BLaER1 treated with 17β-estradiol and CSF1 and Interleukin-3, amounts not matched to agents 10 nM and 100 nM (cell line): ENCODE results near the gene B3GAT1.

Experiments used
- H3K27ac ChIP-seq, 11 experiments: shearing (Covaris generic); formaldehyde crosslinking; 2 replicates each; pipeline ENCODE4 v1.8.1; 2022
- H3K27me3 ChIP-seq, 11 experiments: shearing (Covaris generic); formaldehyde crosslinking; 2 replicates each; pipeline ENCODE4 v1.8.1; 2022
- H3K36me3 ChIP-seq, 11 experiments: shearing (Covaris generic); formaldehyde crosslinking; 2 replicates each; pipeline ENCODE4 v1.8.1; 2022
- H3K4me1 ChIP-seq, 10 experiments: shearing (Covaris generic); formaldehyde crosslinking; 2 replicates each; pipeline ENCODE4 v1.8.1; 2022
- H3K4me2 ChIP-seq, 11 experiments: shearing (Covaris generic); formaldehyde crosslinking; 2 replicates each; pipeline ENCODE4 v1.8.1; 2022
- H3K4me3 ChIP-seq, 10 experiments: shearing (Covaris generic); formaldehyde crosslinking; 2 replicates each; pipeline ENCODE4 v1.8.1; 2022
- H3K9ac ChIP-seq, 11 experiments: shearing (Covaris generic); formaldehyde crosslinking; 2 replicates each; pipeline ENCODE4 v1.8.1; 2022
- H3K9me3 ChIP-seq, 11 experiments: shearing (Covaris generic); formaldehyde crosslinking; replicated peaks in 1 of 11; 2 replicates each; pipeline ENCODE4 v1.8.1; 2022
- H4K20me1 ChIP-seq, 11 experiments: shearing (Covaris generic); formaldehyde crosslinking; 2 replicates each; pipeline ENCODE4 v1.8.1; 2022
- Cebpa-rat ChIP-seq, 11 experiments: shearing (Covaris generic); IDR thresholded peaks; 2 replicates each; pipeline ENCODE4 v1.8.1; 2022

Gene B3GAT1

GRCh38 chr11:134356656-134357544, 55.1 kb downstream of the B3GAT1 start:
- H3K27ac ChIP-seq = no peak overlapping the region
- peaks cover 11 to 19% (median 16%) of the 10 kb centered on the region in 10 experiments for H3K4me1 ChIP-seq
- H3K9ac ChIP-seq = no peak overlapping the region
- no peaks in the 10 kb centered on the region for H3K36me3 ChIP-seq
- H3K27me3 ChIP-seq = peaks cover 0 to 21% (median 10%) of the 10 kb centered on the region in 11 experiments; a peak in 15 of 22 replicates
- no peak for TF ChIP-seq Cebpa-rat (IDR thresholded peaks at IDR 0.05)
- H3K9me3 ChIP-seq = peaks cover 4 to 14% (median 11%) of the 10 kb centered on the region in 11 experiments; a peak in 14 of 22 replicates
- no peak overlapping the region for H3K4me3 ChIP-seq
- H3K4me2 ChIP-seq = no peak overlapping the region
- peaks cover 0 to 27% (median 4%) of the 10 kb centered on the region in 11 experiments; a peak in 7 of 22 replicates for H4K20me1 ChIP-seq

GRCh38 chr11:134355656-134356055, 56.4 kb downstream of the B3GAT1 start:
- Histone ChIP-seq H3K9ac (no peak overlapping the region), H3K4me2 (peak overlapping the region in 3 of 11 experiments; percentile 24 to 49 (median 40); a peak in 5 of 22 replicates), H3K27me3 (peaks cover 0 to 9% (median 0%) of the 10 kb centered on the region in 11 experiments; a peak in 3 of 22 replicates), H3K4me3 (no peak overlapping the region), H3K36me3 (no peaks in the 10 kb centered on the region), H3K9me3 (peaks cover 4 to 14% (median 11%) of the 10 kb centered on the region in 11 experiments; a peak in 14 of 22 replicates), H3K27ac (no peak overlapping the region), H4K20me1 (peaks cover 0 to 15% (median 0%) of the 10 kb centered on the region in 11 experiments; a peak in 1 of 22 replicates), H3K4me1 (peaks cover under 1 to 11% (median 5%) of the 10 kb centered on the region in 10 experiments; a peak in 10 of 20 replicates)
- no peak for TF ChIP-seq Cebpa-rat (IDR thresholded peaks at IDR 0.05)

GRCh38 chr11:134355136-134355535, 56.9 kb downstream of the B3GAT1 start:
- Histone ChIP-seq H4K20me1 (peaks cover 0 to 14% (median 0%) of the 10 kb centered on the region in 11 experiments; a peak in 1 of 22 replicates), H3K27me3 (peaks cover 0 to 5% (median 0%) of the 10 kb centered on the region in 11 experiments; a peak in 2 of 22 replicates)
- no peak for TF ChIP-seq Cebpa-rat (IDR thresholded peaks at IDR 0.05)

GRCh38 chr11:134352111-134352510, 59.9 kb downstream of the B3GAT1 start:
- no peak for TF ChIP-seq Cebpa-rat (IDR thresholded peaks at IDR 0.05)
- Histone ChIP-seq H3K27ac (no peak overlapping the region), H3K4me3 (no peak overlapping the region), H3K4me1 (peaks cover 8 to 21% (median 14%) of the 10 kb centered on the region in 10 experiments; a peak in 17 of 20 replicates), H4K20me1 (0 out of 22 replicates have a peak, but pooled peaks cover 0 to 3% (median 0%) of the 10 kb centered on the region in 11 experiments), H3K36me3 (no peaks in the 10 kb centered on the region), H3K9me3 (peaks cover 4 to 14% (median 11%) of the 10 kb centered on the region in 11 experiments; a peak in 14 of 22 replicates), H3K4me2 (no peak overlapping the region), H3K9ac (no peak overlapping the region), H3K27me3 (no peaks in the 10 kb centered on the region)

More at GRCh38 chr11:134355136-134355535, 56.9 kb downstream of the B3GAT1 start:
- Histone ChIP-seq H3K4me2 (peak overlapping the region in 3 of 11 experiments; percentile 24 to 49 (median 40); a peak in 6 of 22 replicates), H3K4me3 (no peak overlapping the region), H3K27ac (no peak overlapping the region), H3K36me3 (no peaks in the 10 kb centered on the region), H3K4me1 (peaks cover 0 to 11% (median 5%) of the 10 kb centered on the region in 10 experiments; a peak in 9 of 20 replicates), H3K9ac (no peak overlapping the region), H3K9me3 (peaks cover 4 to 14% (median 11%) of the 10 kb centered on the region in 11 experiments; a peak in 14 of 22 replicates)

- peaks cover 4 to 14% (median 11%) of the 10 kb centered on the region in 11 experiments; a peak in 14 of 22 replicates for H3K9me3 ChIP-seq
- no peak overlapping the region for H3K27ac ChIP-seq
- no peaks in the 10 kb centered on the region for H3K36me3 ChIP-seq
- no peak overlapping the region for H3K4me2 ChIP-seq
- no peaks in the 10 kb centered on the region for H3K27me3 ChIP-seq
- no peaks in the 10 kb centered on the region for H4K20me1 ChIP-seq
- TF ChIP-seq Cebpa-rat (IDR thresholded peaks at IDR 0.05) = no peak
- no peak overlapping the region for H3K4me3 ChIP-seq
- peaks cover 16 to 26% (median 23%) of the 10 kb centered on the region in 10 experiments for H3K4me1 ChIP-seq
- H3K9ac ChIP-seq = no peak overlapping the region
Observed at GRCh38 chr11:134350381-134350780, 61.7 kb downstream of the B3GAT1 start.

GRCh38 chr11:134349802-134350355, 62.2 kb downstream of the B3GAT1 start:
- no peak for TF ChIP-seq Cebpa-rat (IDR thresholded peaks at IDR 0.05)

GRCh38 chr11:134349109-134349801, 62.8 kb downstream of the B3GAT1 start:
- H3K9ac ChIP-seq = no peak overlapping the region
- H3K27me3 ChIP-seq = no peaks in the 10 kb centered on the region
- TF ChIP-seq Cebpa-rat (IDR thresholded peaks at IDR 0.05) = no peak

More at GRCh38 chr11:134349802-134350355, 62.2 kb downstream of the B3GAT1 start:
- H3K4me3 ChIP-seq = no peak overlapping the region
- no peak overlapping the region; a peak in 1 of 22 replicates for H3K27ac ChIP-seq
- peaks cover 4 to 14% (median 11%) of the 10 kb centered on the region in 11 experiments; a peak in 14 of 22 replicates for H3K9me3 ChIP-seq
- no peak overlapping the region for H3K9ac ChIP-seq
- peak overlapping the region in 8 of 11 experiments; percentile 6 to 46 (median 26); a peak in 7 of 22 replicates for H3K4me2 ChIP-seq
- H4K20me1 ChIP-seq = no peaks in the 10 kb centered on the region
- H3K4me1 ChIP-seq = peaks cover 11 to 26% (median 19%) of the 10 kb centered on the region in 10 experiments
- no peaks in the 10 kb centered on the region for H3K27me3 ChIP-seq
- no peaks in the 10 kb centered on the region for H3K36me3 ChIP-seq

GRCh38 chr11:134347441-134347840, 64.6 kb downstream of the B3GAT1 start:
- Histone ChIP-seq H3K36me3 (no peaks in the 10 kb centered on the region), H3K27ac (no peak overlapping the region), H3K27me3 (no peaks in the 10 kb centered on the region), H4K20me1 (no peaks in the 10 kb centered on the region), H3K9me3 (no peaks in the 10 kb centered on the region), H3K4me2 (no peak overlapping the region), H3K9ac (no peak overlapping the region), H3K4me3 (no peak overlapping the region), H3K4me1 (peaks cover 18 to 30% (median 23%) of the 10 kb centered on the region in 10 experiments)
- no peak for TF ChIP-seq Cebpa-rat (IDR thresholded peaks at IDR 0.05)

More at GRCh38 chr11:134349109-134349801, 62.8 kb downstream of the B3GAT1 start:
- peak overlapping the region in 10 of 11 experiments; percentile 6 to 46 (median 24); a peak in 10 of 22 replicates for H3K4me2 ChIP-seq
- H3K4me3 ChIP-seq = no peak overlapping the region
- H3K9me3 ChIP-seq = peaks cover 4 to 14% (median 11%) of the 10 kb centered on the region in 11 experiments; a peak in 14 of 22 replicates
- peaks cover 10 to 26% (median 18%) of the 10 kb centered on the region in 10 experiments; a peak in 19 of 20 replicates for H3K4me1 ChIP-seq
- H3K36me3 ChIP-seq = no peaks in the 10 kb centered on the region
- H4K20me1 ChIP-seq = no peaks in the 10 kb centered on the region
- peak overlapping the region in 1 of 11 experiments; percentile 22; a peak in 2 of 22 replicates for H3K27ac ChIP-seq
